Smooth muscle cell (in vitro differentiated cells): ENCODE results near the gene PIGV. TPM values are rescaled to one million over a fixed set of nuclear protein-coding genes. Genes with fewer than 3 reads are reported as not detected.

Source experiments
- DNase-seq: peaks from one replicate; lab custom pipeline; 2025; ENCODE audit not compliant: unreplicated experiment; lab: John Stamatoyannopoulos, UW
- H2AFZ ChIP-seq: fragments of 200-600 bp; sonication (generic); 2 replicates; pipeline ENCODE4 v1.6.0; 2016; ENCODE audit warnings: antibody characterized with exemption, low read depth, mild to moderate bottlenecking
- H3F3A ChIP-seq: fragments of 200-600 bp; sonication (generic); 2 replicates; pipeline ENCODE4 v1.6.0; 2017; ENCODE audit warnings: antibody characterized with exemption, low read depth
- H3K27ac ChIP-seq: fragments of 200-600 bp; sonication (generic); 2 replicates; pipeline ENCODE4 v1.5.1; 2016; ENCODE audit warnings: low read depth, mild to moderate bottlenecking
- H3K27me3 ChIP-seq: fragments of 200-600 bp; sonication (generic); 2 replicates; pipeline ENCODE4 v1.6.1; 2016; ENCODE audit warnings: low read depth, mild to moderate bottlenecking
- H3K36me3 ChIP-seq: fragments of 200-600 bp; sonication (generic); 2 replicates; pipeline ENCODE4 v1.5.1; 2016; ENCODE audit warnings: low read depth
- H3K4me1 ChIP-seq: fragments of 200-600 bp; sonication (generic); 2 replicates; pipeline ENCODE4 v1.5.1; 2016; ENCODE audit warnings: low read depth
- H3K4me2 ChIP-seq: fragments of 200-600 bp; sonication (generic); 2 replicates; pipeline ENCODE4 v1.6.0; 2016; ENCODE audit warnings: mild to moderate bottlenecking
- H3K4me3 ChIP-seq: fragments of 200-600 bp; sonication (generic); 2 replicates; pipeline ENCODE4 v1.5.1; 2016; ENCODE audit warnings: mild to moderate bottlenecking
- H3K79me2 ChIP-seq: fragments of 200-600 bp; sonication (generic); 2 replicates; pipeline ENCODE4 v1.6.0; 2016; ENCODE audit warnings: low read depth, mild to moderate bottlenecking
- H3K9ac ChIP-seq: fragments of 200-600 bp; sonication (generic); 2 replicates; pipeline ENCODE4 v1.6.0; 2016; ENCODE audit warnings: low read depth
- H3K9me3 ChIP-seq: fragments of 200-600 bp; sonication (generic); replicated peaks from 2 replicates; pipeline ENCODE4 v1.5.1; 2016; ENCODE audit warnings: low read depth
- H4K20me1 ChIP-seq: fragments of 200-600 bp; sonication (generic); 2 replicates; pipeline ENCODE4 v1.6.0; 2016; ENCODE audit warnings: low read depth
- WGBS: methylation state at CpG from one replicate; pipeline ENCODE4 v1.1.7; 2016; ENCODE audit warnings: low lambda C conversion rate; 5-methylcytosine and 5-hydroxymethylcytosine counted together
- polyA plus RNA-seq: library from polyadenylated mRNA; unstranded; fragments of >200 nt; fragmentation: Nextera tagmentation; extraction: Ambion mirVana; gene quantifications from 2 replicates; pipeline ENCODE4 v1.2.1, GENCODE V29; 2016
- total RNA-seq: library from RNA; depleted of rRNA; stranded (reverse); fragments of >200 nt; gene quantifications from 2 replicates; pipeline ENCODE4 v1.2.3, GENCODE V29; 2014
- TF ChIP-seq, protein P1 (sequence below): fragments of 200-600 bp; sonication (generic); IDR thresholded peaks from 2 replicates; pipeline ENCODE4 v1.5.1; 2017; ENCODE audit warnings: borderline replicate concordance, mild to moderate bottlenecking, antibody characterized with exemption; ENCODE audit not compliant: insufficient read depth, poor library complexity, severe bottlenecking

The PIGV gene
- total and polyA plus RNA-seq, 2 experiments from 2014 or later = 8.7 to 9.9 TPM

DNA sequence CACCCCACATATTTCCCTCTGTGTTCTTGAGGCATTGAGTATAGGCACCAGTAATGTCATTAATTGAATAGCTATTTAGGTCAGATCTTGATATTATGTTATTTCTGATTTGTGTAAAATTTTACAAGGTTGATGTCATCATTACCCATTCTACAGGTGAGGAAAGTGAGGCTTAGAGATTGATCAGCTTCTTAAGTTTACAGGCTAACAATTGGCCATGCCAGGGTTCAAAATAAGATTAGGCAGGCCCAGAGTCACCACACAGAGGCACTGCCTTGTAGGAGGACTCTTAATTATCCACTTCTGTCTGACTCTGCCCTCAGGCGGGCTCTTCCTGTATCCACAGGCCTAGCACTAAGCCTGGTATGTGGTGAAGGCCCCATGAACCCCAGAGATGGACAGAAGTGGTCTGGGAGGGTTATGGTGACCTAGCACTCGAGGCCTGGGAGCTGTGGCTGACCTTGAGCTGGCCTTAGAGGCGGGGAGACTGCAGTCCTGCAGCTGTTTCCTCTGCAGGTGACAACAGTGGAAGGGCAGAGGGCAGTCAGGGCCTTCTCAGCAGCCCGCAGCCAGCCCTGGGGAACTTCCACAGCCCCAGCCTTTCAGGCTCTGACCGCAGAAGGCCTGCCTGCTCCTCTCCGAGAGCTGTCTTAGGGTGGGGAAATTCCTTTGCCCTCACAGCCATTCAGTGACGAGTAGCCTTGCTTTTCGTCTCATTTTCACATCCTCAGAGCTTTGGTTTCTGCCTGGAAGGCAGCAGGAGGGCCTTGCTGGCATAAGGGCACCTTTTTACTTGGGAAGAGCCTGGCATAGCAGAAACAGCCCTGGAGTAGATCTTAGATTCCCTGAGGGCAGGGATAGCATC lies 51.0 kb downstream of the PIGV start:
- peaks cover 7% of the 10 kb centered on the region for H4K20me1 ChIP-seq
- 80% methylated on average over 8 of the region's 8 CpGs for WGBS
- H3K4me1 ChIP-seq = no peaks in the 10 kb centered on the region
- no peak overlapping the region for H3K9ac ChIP-seq
- H3K4me2 ChIP-seq = no peak overlapping the region
- no peaks in the 10 kb centered on the region for H3K27me3 ChIP-seq
- no peaks in the 10 kb centered on the region for H3K36me3 ChIP-seq
- no peak overlapping the region for H2AFZ ChIP-seq
- H3F3A ChIP-seq = no peaks in the 10 kb centered on the region
- no peaks in the 10 kb centered on the region for H3K79me2 ChIP-seq
- H3K9me3 ChIP-seq = no peaks in the 10 kb centered on the region
- TF ChIP-seq, protein P1, sequence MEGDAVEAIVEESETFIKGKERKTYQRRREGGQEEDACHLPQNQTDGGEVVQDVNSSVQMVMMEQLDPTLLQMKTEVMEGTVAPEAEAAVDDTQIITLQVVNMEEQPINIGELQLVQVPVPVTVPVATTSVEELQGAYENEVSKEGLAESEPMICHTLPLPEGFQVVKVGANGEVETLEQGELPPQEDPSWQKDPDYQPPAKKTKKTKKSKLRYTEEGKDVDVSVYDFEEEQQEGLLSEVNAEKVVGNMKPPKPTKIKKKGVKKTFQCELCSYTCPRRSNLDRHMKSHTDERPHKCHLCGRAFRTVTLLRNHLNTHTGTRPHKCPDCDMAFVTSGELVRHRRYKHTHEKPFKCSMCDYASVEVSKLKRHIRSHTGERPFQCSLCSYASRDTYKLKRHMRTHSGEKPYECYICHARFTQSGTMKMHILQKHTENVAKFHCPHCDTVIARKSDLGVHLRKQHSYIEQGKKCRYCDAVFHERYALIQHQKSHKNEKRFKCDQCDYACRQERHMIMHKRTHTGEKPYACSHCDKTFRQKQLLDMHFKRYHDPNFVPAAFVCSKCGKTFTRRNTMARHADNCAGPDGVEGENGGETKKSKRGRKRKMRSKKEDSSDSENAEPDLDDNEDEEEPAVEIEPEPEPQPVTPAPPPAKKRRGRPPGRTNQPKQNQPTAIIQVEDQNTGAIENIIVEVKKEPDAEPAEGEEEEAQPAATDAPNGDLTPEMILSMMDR = no peak
- DNase-seq = no peak
- no peak overlapping the region for H3K27ac ChIP-seq
- no peak overlapping the region for H3K4me3 ChIP-seq

DNA sequence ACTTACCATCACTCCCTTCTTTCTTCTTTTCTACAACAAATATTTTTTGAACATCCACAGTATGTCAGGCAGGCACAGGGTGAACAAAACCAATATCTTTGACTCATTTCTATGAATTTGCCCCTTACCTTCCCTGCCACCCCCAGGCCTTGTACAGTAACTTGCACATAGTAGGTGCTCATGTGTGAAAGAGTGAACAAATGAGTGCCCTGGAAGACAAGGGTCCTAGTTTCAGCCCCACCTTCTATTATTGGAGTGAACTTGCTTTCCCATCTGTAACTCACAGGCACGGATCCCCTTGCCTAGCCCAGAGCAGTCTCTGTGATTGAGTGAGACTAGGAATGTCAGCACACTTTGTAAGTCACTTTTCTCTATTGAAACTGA lies 51.6 kb downstream of the PIGV start:
- peaks cover 7% of the 10 kb centered on the region for H4K20me1 ChIP-seq
- no peaks in the 10 kb centered on the region for H3F3A ChIP-seq
- no peaks in the 10 kb centered on the region for H3K4me1 ChIP-seq
- no peak for DNase-seq
- no peaks in the 10 kb centered on the region for H3K79me2 ChIP-seq
- TF ChIP-seq, protein P1 = no peak
- H3K9me3 ChIP-seq = no peaks in the 10 kb centered on the region
- no peak overlapping the region for H2AFZ ChIP-seq
- H3K4me2 ChIP-seq = no peak overlapping the region
- H3K27ac ChIP-seq = no peak overlapping the region
- no peak overlapping the region for H3K9ac ChIP-seq
- H3K36me3 ChIP-seq = no peaks in the 10 kb centered on the region
- H3K4me3 ChIP-seq = no peak overlapping the region
- 100% methylated on average over 1 of the region's 1 CpG for WGBS
- H3K27me3 ChIP-seq = no peaks in the 10 kb centered on the region

DNA sequence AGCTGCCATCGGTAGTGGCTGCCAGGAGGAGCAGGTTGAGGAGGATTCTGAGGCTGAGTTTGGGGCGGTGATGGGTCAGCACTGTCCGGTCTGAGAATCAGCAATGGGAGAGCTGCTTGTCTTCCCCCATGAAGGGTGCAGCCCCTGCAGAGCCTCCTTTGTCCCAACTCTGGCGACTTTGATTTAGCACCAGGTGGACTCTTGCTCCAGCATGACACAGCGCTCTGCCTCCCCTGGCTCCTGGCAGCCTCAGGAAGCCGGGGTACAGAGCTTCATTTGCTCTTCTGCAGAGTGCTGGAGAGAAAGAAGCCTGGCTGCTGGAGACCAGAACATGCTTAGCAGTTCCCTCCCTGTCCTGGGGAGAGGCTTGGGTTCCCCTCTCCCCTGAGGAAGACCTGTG lies 52.0 kb downstream of the PIGV start:
- H4K20me1 ChIP-seq = peaks cover 7% of the 10 kb centered on the region
- DNase-seq = no peak
- H3K79me2 ChIP-seq = no peaks in the 10 kb centered on the region
- H3K4me3 ChIP-seq = no peak overlapping the region
- no peak overlapping the region for H2AFZ ChIP-seq
- no peak overlapping the region for H3K27ac ChIP-seq
- H3K9me3 ChIP-seq = no peaks in the 10 kb centered on the region
- no peaks in the 10 kb centered on the region for H3K27me3 ChIP-seq
- no peak overlapping the region for H3K9ac ChIP-seq
- H3F3A ChIP-seq = no peaks in the 10 kb centered on the region
- TF ChIP-seq, protein P1 = no peak
- H3K4me2 ChIP-seq = no peak overlapping the region
- H3K36me3 ChIP-seq = no peaks in the 10 kb centered on the region
- no peaks in the 10 kb centered on the region for H3K4me1 ChIP-seq
- WGBS = 92% methylated on average over 6 of the region's 6 CpGs
